Thoracic aorta (tissue), 2 donors: ENCODE measurements around the gene KRTAP5-7. TPM values are rescaled to one million over a fixed set of nuclear protein-coding genes. Genes with fewer than 3 reads are reported as not detected.
"Not testable (repeated sequence)": the region's sequence is repeated elsewhere in the genome, so short reads cannot be mapped to it uniquely, and the experiment has no call there.

Experiments
- ATAC-seq: fragments of 150-250 bp; one replicate; pipeline ENCODE4 v1.8.0; 2017; ENCODE audit warnings: low read depth; ENCODE audit not compliant: insufficient number of reproducible peaks, low FRiP score
- DNase-seq: peaks from one replicate; pipeline ENCODE4 v3.0.0-alpha.2; 2020; ENCODE audit warnings: low spot score
- H3K27ac ChIP-seq, 2 donors: fragments of 200-600 bp; sonication (generic); 1 replicate in 1 of 2; 2 replicates in 1 of 2; pipeline ENCODE4 v1.5.1; 2016; ENCODE audit warnings: mild to moderate bottlenecking in 2 of 2, moderate library complexity in 2 of 2
- H3K27me3 ChIP-seq: fragments of 200-600 bp; sonication (generic); replicated peaks from 2 replicates; pipeline ENCODE4 v1.6.0; 2016; ENCODE audit warnings: mild to moderate bottlenecking; ENCODE audit not compliant: insufficient read depth
- H3K36me3 ChIP-seq: fragments of 200-600 bp; sonication (generic); one replicate; pipeline ENCODE4 v1.5.1; 2016
- H3K4me1 ChIP-seq, 2 donors: fragments of 200-600 bp; sonication (generic); 1 replicate in 1 of 2; 2 replicates in 1 of 2; pipeline versions ENCODE4 v1.5.1 to v1.6.0; 2016; ENCODE audit warnings: low read depth in 2 of 2, mild to moderate bottlenecking in 1 of 2; ENCODE audit not compliant: control insufficient read depth in 1 of 2
- H3K4me3 ChIP-seq: fragments of 200-600 bp; sonication (generic); 2 replicates; pipeline ENCODE4 v1.5.1; 2016; ENCODE audit warnings: mild to moderate bottlenecking
- H3K9me3 ChIP-seq: fragments of 200-600 bp; sonication (generic); 2 replicates; pipeline ENCODE4 v1.5.1; 2016
- total RNA-seq, 2 donors: library from RNA; depleted of rRNA; stranded (reverse); fragments of >200 nt; gene quantifications; one replicate each; pipeline versions ENCODE4 v1.1.0 to v1.2.3, GENCODE V29; 2016
- TF ChIP-seq, protein P1 (sequence below): fragments of 200-600 bp; sonication (generic); IDR thresholded peaks from one replicate; pipeline ENCODE4 v1.5.1; 2019; ENCODE audit warnings: antibody characterized with exemption

The KRTAP5-7 gene
- total RNA-seq, 2 donors from 2014 or later = not detected

- H3K9me3 ChIP-seq = no peaks in the 10 kb centered on the region
- H3K4me1 ChIP-seq = no peaks in the 10 kb centered on the region
- TF ChIP-seq, protein P1, sequence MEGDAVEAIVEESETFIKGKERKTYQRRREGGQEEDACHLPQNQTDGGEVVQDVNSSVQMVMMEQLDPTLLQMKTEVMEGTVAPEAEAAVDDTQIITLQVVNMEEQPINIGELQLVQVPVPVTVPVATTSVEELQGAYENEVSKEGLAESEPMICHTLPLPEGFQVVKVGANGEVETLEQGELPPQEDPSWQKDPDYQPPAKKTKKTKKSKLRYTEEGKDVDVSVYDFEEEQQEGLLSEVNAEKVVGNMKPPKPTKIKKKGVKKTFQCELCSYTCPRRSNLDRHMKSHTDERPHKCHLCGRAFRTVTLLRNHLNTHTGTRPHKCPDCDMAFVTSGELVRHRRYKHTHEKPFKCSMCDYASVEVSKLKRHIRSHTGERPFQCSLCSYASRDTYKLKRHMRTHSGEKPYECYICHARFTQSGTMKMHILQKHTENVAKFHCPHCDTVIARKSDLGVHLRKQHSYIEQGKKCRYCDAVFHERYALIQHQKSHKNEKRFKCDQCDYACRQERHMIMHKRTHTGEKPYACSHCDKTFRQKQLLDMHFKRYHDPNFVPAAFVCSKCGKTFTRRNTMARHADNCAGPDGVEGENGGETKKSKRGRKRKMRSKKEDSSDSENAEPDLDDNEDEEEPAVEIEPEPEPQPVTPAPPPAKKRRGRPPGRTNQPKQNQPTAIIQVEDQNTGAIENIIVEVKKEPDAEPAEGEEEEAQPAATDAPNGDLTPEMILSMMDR = no peak
- H3K4me3 ChIP-seq = no peak overlapping the region
- H3K36me3 ChIP-seq = no peaks in the 10 kb centered on the region
- DNase-seq (no peak), ATAC-seq (no peak)
- H3K27me3 ChIP-seq = no peaks in the 10 kb centered on the region
- no peak overlapping the region for H3K27ac ChIP-seq
These were observed 45.7 kb downstream of the KRTAP5-7 start for GRCh38 chr11:71572811-71573210.

DNA sequence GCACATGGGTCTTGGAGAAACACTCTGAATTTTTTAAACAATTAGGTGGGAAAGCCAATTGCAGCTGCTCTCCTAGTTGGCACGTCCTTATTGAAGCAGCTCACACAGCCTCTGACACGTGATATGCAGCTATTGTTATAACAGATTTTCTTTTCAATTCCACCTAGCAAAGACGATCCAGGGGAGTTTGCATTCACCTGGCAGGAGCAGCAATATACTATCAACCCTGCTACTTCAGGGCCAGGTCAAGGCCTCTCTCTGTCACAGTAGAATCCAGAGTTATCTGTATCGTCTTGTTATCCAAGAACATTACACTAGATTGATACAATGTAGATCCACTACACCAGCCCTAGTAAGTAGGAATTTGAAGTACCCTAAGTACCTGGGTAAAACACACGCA is 47.4 kb downstream of the KRTAP5-7 start:
- Histone ChIP-seq H3K27ac (no peak overlapping the region), H3K9me3 (no peaks in the 10 kb centered on the region), H3K36me3 (no peaks in the 10 kb centered on the region), H3K4me1 (no peaks in the 10 kb centered on the region), H3K27me3 (no peaks in the 10 kb centered on the region), H3K4me3 (no peak overlapping the region)
- TF ChIP-seq, protein P1 = no peak
- DNase-seq = no peak
- ATAC-seq = no peak

DNA sequence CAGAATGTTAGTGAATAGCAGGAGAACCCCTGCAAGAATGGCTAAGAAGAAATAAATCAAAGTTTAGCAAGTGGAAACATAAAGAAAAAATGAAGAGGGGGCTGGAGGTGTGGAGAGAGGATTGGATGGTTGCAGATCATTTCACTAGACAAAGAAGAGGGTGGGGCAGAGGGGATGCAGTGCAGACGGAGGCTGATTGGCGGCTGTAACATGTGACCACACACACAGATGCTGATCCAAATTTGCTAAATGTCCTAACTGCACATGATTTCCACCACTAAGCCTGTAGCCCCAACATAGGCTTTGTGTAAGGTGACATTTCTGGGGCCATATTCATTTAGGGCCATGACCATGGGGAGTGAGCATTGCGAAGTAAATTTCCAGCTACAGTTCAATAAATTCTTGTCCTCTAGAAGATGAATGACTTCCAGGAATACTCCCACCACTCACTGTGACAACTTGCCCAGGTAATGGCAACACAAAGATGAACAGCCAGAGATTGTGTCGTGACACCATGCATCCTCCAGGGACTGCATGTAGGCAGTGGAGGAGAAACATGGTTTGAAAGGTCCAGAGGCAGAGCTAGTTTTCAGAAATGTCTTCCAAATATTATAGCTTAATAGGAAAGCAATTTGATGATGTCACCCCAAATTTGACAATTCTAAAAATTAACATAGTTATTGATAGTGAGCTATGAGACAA is 48.8 kb downstream of the KRTAP5-7 start:
- no peak for ATAC-seq
- Histone ChIP-seq H3K4me1 (no peaks in the 10 kb centered on the region), H3K4me3 (no peak overlapping the region)

DNA sequence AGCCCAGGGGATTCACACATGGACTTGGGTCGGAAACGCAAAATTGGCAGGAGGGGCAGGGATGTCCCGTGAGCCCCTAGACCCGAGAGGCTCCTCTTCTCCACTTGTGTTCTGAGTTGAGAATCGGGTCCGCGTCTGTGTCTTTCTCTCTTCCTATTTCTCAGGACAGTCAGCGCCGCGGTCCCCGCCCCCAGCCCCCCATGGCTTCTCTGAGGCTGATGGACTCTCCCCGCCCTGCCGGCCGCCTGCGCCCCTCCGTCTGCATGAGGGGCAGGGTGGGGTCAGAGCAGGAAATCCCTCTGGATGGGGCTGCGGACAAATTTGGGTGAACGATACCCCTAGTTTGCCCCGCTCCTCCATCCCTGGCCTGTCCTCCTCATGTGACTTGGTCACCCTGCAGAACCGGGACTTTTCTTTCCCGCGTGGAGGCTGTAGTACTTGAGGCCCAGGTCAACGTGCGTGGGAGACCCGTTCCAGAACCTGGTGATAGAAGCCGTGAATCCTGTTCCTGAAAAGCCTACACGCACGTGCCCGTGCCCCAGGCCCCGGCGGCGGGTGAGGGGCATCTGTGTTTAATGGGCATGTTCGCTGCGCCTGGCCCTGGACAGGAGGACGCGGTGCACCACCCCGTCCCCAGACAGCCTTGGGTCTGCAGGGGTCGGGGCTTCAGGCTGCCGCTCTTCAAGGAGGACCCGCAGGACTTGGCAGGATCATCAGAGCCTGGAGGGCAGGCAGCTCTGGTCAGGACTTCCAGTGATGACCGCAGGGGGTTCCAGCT is 49.8 kb downstream of the KRTAP5-7 start:
- not testable (repeated sequence) for DNase-seq, H3K9me3 ChIP-seq, H3K27ac ChIP-seq, ATAC-seq, H3K36me3 ChIP-seq, H3K4me1 ChIP-seq, H3K4me3 ChIP-seq, H3K27me3 ChIP-seq

More for the DNA sequence above, 48.8 kb downstream of the KRTAP5-7 start:
- no peaks in the 10 kb centered on the region for H3K36me3 ChIP-seq
- H3K27ac ChIP-seq = no peak overlapping the region
- DNase-seq = no peak
- TF ChIP-seq, protein P1 = no peak
- no peaks in the 10 kb centered on the region for H3K27me3 ChIP-seq
- no peaks in the 10 kb centered on the region for H3K9me3 ChIP-seq

DNA sequence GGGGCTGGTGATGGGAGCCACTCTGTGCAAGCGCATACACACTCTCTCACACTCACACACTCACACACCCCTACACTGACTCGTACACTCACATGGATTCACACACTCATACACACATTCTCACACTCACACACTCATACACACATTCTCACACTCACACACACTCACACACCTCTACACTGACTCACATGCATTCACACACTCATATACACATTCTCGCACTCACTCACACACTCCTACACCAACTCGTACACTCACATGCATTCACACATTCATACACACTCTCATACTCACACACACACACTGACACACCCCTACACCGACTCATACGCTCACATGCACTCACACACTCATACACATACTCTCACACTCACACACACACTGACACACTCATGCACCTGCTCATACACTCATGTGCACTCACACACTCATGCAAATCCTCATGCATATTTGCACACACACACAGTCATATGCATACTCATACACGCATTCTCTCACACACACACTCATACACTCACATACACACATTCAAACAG is 50.5 kb downstream of the KRTAP5-7 start:
- no peak overlapping the region for H3K27ac ChIP-seq
- H3K27me3 ChIP-seq = no peaks in the 10 kb centered on the region
- H3K4me3 ChIP-seq = no peak overlapping the region
- no peaks in the 10 kb centered on the region for H3K36me3 ChIP-seq
- H3K9me3 ChIP-seq = no peaks in the 10 kb centered on the region
- ATAC-seq (no peak), DNase-seq (no peak)
- no peaks in the 10 kb centered on the region for H3K4me1 ChIP-seq
- TF ChIP-seq, protein P1 = no peak

Other genes with a start within 250 kb of the KRTAP5-7 start
- 10 to 100 TPM in 1 of 2 donors, 1 to 10 TPM in 1; 6.6 to 17.6 TPM for gene DHCR7, start 78.9 kb upstream of the KRTAP5-7 start, total RNA-seq
- 100 to 1,000 TPM in 1 of 2 donors, 10 to 100 TPM in 1; 68.0 to 112 TPM for gene NADSYN1, start 74.1 kb upstream of the KRTAP5-7 start, total RNA-seq
- gene KRTAP5-8, start 10.8 kb downstream of the KRTAP5-7 start, total RNA-seq = under 1 TPM in 1 of 2 donors, not detected in 1; 0.68 TPM
- gene KRTAP5-9, start 21.2 kb downstream of the KRTAP5-7 start, total RNA-seq = not detected
- not detected for gene KRTAP5-10, start 38.3 kb downstream of the KRTAP5-7 start, total RNA-seq
- not detected for gene KRTAP5-11, start 55.6 kb downstream of the KRTAP5-7 start, total RNA-seq